Glutamatergic neuron (in vitro differentiated cells): ENCODE data around the gene LRRC7. TPM values are rescaled to one million over a fixed set of nuclear protein-coding genes. Genes with fewer than 3 reads are reported as not detected.
"Not testable (repeated sequence)": the region's sequence is repeated elsewhere in the genome, so short reads cannot be mapped to it uniquely, and the experiment has no call there.

ENCODE experiments used
- DNase-seq: peaks from one replicate; pipeline ENCODE4 v3.0.0; 2022
- H3K27ac Mint-ChIP-seq: one replicate; pipeline ENCODE4 v1.8.0; 2020; ENCODE audit warnings: mild to moderate bottlenecking, mixed read lengths, inconsistent platforms; ENCODE audit not compliant: unreplicated experiment
- H3K27me3 Mint-ChIP-seq: one replicate; pipeline ENCODE4 v1.8.0; 2020; ENCODE audit warnings: mild to moderate bottlenecking, moderate library complexity, mixed read lengths, inconsistent platforms; ENCODE audit not compliant: unreplicated experiment
- H3K36me3 Mint-ChIP-seq: one replicate; pipeline ENCODE4 v1.8.0; 2020; ENCODE audit warnings: mild to moderate bottlenecking, mixed read lengths, inconsistent platforms; ENCODE audit not compliant: unreplicated experiment
- H3K4me1 Mint-ChIP-seq: one replicate; pipeline ENCODE4 v1.8.0; 2020; ENCODE audit warnings: mild to moderate bottlenecking, low read depth, mixed read lengths, inconsistent platforms; ENCODE audit not compliant: unreplicated experiment
- H3K4me3 Mint-ChIP-seq: one replicate; pipeline ENCODE4 v1.8.0; 2020; ENCODE audit warnings: mild to moderate bottlenecking, mixed read lengths, inconsistent platforms; ENCODE audit not compliant: unreplicated experiment
- H3K9me3 Mint-ChIP-seq: one replicate; pipeline ENCODE4 v1.8.0; 2020; ENCODE audit warnings: mild to moderate bottlenecking, moderate library complexity, mixed read lengths, inconsistent platforms; ENCODE audit not compliant: unreplicated experiment
- CTCF ChIP-seq: fragments of 200-600 bp; sonication (generic); IDR thresholded peaks from one replicate; pipeline ENCODE4 v1.5.0; 2021; ENCODE audit not compliant: partially characterized antibody, unreplicated experiment
- total RNA-seq: library from RNA; stranded (reverse); fragmentation: NEBNext Ultra II Directional; extraction: Animal tissue kit (Norgen Biotek cat#: 25700); gene quantifications from one replicate; pipeline ENCODE4 v1.2.1, GENCODE V29; 2021; ENCODE audit not compliant: unreplicated experiment

Gene LRRC7
- total RNA-seq, 1 donor from 2014 or later: 19.1 TPM

- no peak for DNase-seq
- H3K27me3 Mint-ChIP-seq: peaks cover 2% of the 10 kb centered on the region
- no peaks in the 10 kb centered on the region for H3K4me1 Mint-ChIP-seq
- no peaks in the 10 kb centered on the region for H3K9me3 Mint-ChIP-seq
- H3K36me3 Mint-ChIP-seq: no peaks in the 10 kb centered on the region
- no peak overlapping the region for H3K4me3 Mint-ChIP-seq
- H3K27ac Mint-ChIP-seq: no peak overlapping the region
- no peak for TF ChIP-seq CTCF
Observed at GRCh38 chr1:70039485-70039884, 471.8 kb downstream of the LRRC7 start.

GRCh38 chr1:70041317-70042045 lies 473.8 kb downstream of the LRRC7 start:
- Mint-ChIP-seq H3K36me3 (no peaks in the 10 kb centered on the region), H3K27ac (no peak overlapping the region), H3K4me1 (no peaks in the 10 kb centered on the region), H3K9me3 (no peaks in the 10 kb centered on the region), H3K4me3 (no peak overlapping the region), H3K27me3 (peaks cover 2% of the 10 kb centered on the region)
- no peak for DNase-seq
- no peak for TF ChIP-seq CTCF

GRCh38 chr1:70042090-70042731 lies 474.5 kb downstream of the LRRC7 start:
- H3K4me1 Mint-ChIP-seq: no peaks in the 10 kb centered on the region
- H3K27me3 Mint-ChIP-seq: peaks cover 2% of the 10 kb centered on the region
- no peak overlapping the region for H3K4me3 Mint-ChIP-seq
- no peak overlapping the region for H3K27ac Mint-ChIP-seq
- no peak for DNase-seq
- TF ChIP-seq CTCF: no peak
- no peaks in the 10 kb centered on the region for H3K9me3 Mint-ChIP-seq
- no peaks in the 10 kb centered on the region for H3K36me3 Mint-ChIP-seq

GRCh38 chr1:70043804-70044203 lies 476.1 kb downstream of the LRRC7 start:
- no peak for DNase-seq
- H3K27me3 Mint-ChIP-seq: no peaks in the 10 kb centered on the region
- no peaks in the 10 kb centered on the region for H3K9me3 Mint-ChIP-seq
- TF ChIP-seq CTCF: no peak
- no peaks in the 10 kb centered on the region for H3K36me3 Mint-ChIP-seq
- no peaks in the 10 kb centered on the region for H3K4me1 Mint-ChIP-seq
- H3K4me3 Mint-ChIP-seq: no peak overlapping the region
- H3K27ac Mint-ChIP-seq: no peak overlapping the region

GRCh38 chr1:70044832-70045231 lies 477.1 kb downstream of the LRRC7 start:
- no peak for DNase-seq
- TF ChIP-seq CTCF: no peak
- H3K27me3 Mint-ChIP-seq: no peaks in the 10 kb centered on the region
- H3K4me3 Mint-ChIP-seq: no peak overlapping the region
- no peaks in the 10 kb centered on the region for H3K4me1 Mint-ChIP-seq
- H3K27ac Mint-ChIP-seq: no peak overlapping the region
- no peaks in the 10 kb centered on the region for H3K36me3 Mint-ChIP-seq
- H3K9me3 Mint-ChIP-seq: no peaks in the 10 kb centered on the region

GRCh38 chr1:70045581-70045980 lies 477.9 kb downstream of the LRRC7 start:
- not testable (repeated sequence) for H3K9me3 Mint-ChIP-seq, H3K36me3 Mint-ChIP-seq, H3K27me3 Mint-ChIP-seq, H3K4me3 Mint-ChIP-seq, H3K4me1 Mint-ChIP-seq, H3K27ac Mint-ChIP-seq, DNase-seq
